SK-N-SH treated with all-trans-retinoic acid at 6 μM for 48 hours (cell line): ENCODE measurements around the gene INSYN1.

Experiments used
- ARNTL ChIP-seq: fragments of 450-650 bp; formaldehyde crosslinking; IDR thresholded peaks from 2 replicates; pipeline ENCODE4 v1.5.0; 2020; ENCODE audit warnings: low read depth, mild to moderate bottlenecking, moderate library complexity, borderline replicate concordance
- PATZ1 ChIP-seq: fragments of 250-450 bp; sonication (Bioruptor Pico); IDR thresholded peaks from 2 replicates; pipeline ENCODE4 v1.8.0; 2020; ENCODE audit warnings: mild to moderate bottlenecking, moderate library complexity, borderline replicate concordance
- PPARA ChIP-seq: fragments of 250-450 bp; sonication (Bioruptor Pico); IDR thresholded peaks from 2 replicates; pipeline ENCODE4 v1.5.0; 2020; ENCODE audit warnings: mild to moderate bottlenecking, borderline replicate concordance
- RARB ChIP-seq: fragments of 250-450 bp; sonication (Bioruptor Pico); IDR thresholded peaks from 2 replicates; pipeline ENCODE4 v1.8.0; 2021; ENCODE audit warnings: mild to moderate bottlenecking, moderate library complexity
- TCF4 ChIP-seq: fragments of 250-450 bp; sonication (Bioruptor Pico); IDR thresholded peaks from 2 replicates; pipeline ENCODE4 v1.8.0; 2021; ENCODE audit warnings: mild to moderate bottlenecking, moderate library complexity, borderline replicate concordance
- TOX ChIP-seq: fragments of 250-450 bp; sonication (Bioruptor Pico); IDR thresholded peaks from 2 replicates; pipeline ENCODE4 v1.8.0; 2021; ENCODE audit warnings: mild to moderate bottlenecking, moderate library complexity, borderline replicate concordance
- ZC3H10 ChIP-seq: fragments of 250-450 bp; sonication (Bioruptor Pico); IDR thresholded peaks from 2 replicates; pipeline ENCODE4 v1.5.1; 2021; ENCODE audit warnings: mild to moderate bottlenecking, moderate library complexity
- ZNF8 ChIP-seq: fragments of 450-650 bp; formaldehyde crosslinking; IDR thresholded peaks from 2 replicates; pipeline ENCODE4 v1.5.0; 2020; ENCODE audit warnings: mild to moderate bottlenecking, moderate library complexity

GRCh38 chr15:73779974-73780373, 26.8 kb upstream of the INSYN1 start:
- no peak for TF ChIP-seq PATZ1
- TF ChIP-seq TOX (CRISPR knock-in tag), result no peak
- no peak for TF ChIP-seq RARB (CRISPR knock-in tag)
- no peak for TF ChIP-seq PPARA (CRISPR knock-in tag)
- no peak for TF ChIP-seq ARNTL (CRISPR knock-in tag)
- TF ChIP-seq ZC3H10, result no peak
- TF ChIP-seq ZNF8 (CRISPR knock-in tag), result no peak
- TF ChIP-seq TCF4 (CRISPR knock-in tag), result no peak
